NK-92 (cell line): ENCODE measurements around the gene DOK5.

ENCODE experiments used
- DNase-seq: peaks from one replicate; lab custom pipeline; 2025; ENCODE audit not compliant: unreplicated experiment; lab: John Stamatoyannopoulos, UW

The DOK5 gene

GRCh38 chr20:54688476-54688875 lies 213.1 kb downstream of the DOK5 start:
- DNase-seq, result no peak

GRCh38 chr20:54690323-54690722 lies 214.9 kb downstream of the DOK5 start:
- DNase-seq, result no peak

DNA sequence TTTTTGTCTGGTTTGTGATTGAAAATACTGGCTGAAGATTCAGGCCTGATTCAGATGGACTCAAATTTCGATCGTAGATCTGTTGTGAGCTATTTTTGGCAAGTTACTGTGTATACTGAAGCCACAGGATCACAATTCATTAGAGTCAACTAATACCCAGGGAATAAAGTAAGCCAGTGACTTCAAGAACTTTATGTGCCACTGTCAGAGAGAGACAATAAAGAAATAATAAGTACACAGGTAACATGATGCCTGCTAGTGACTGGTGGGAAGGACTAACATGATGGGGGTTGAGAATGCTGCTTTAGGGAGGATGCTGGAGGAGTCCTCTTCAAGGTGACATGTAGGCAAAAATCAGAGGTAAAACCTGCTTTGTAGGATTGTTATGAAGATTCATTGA lies 215.9 kb downstream of the DOK5 start:
- no peak for DNase-seq

DNA sequence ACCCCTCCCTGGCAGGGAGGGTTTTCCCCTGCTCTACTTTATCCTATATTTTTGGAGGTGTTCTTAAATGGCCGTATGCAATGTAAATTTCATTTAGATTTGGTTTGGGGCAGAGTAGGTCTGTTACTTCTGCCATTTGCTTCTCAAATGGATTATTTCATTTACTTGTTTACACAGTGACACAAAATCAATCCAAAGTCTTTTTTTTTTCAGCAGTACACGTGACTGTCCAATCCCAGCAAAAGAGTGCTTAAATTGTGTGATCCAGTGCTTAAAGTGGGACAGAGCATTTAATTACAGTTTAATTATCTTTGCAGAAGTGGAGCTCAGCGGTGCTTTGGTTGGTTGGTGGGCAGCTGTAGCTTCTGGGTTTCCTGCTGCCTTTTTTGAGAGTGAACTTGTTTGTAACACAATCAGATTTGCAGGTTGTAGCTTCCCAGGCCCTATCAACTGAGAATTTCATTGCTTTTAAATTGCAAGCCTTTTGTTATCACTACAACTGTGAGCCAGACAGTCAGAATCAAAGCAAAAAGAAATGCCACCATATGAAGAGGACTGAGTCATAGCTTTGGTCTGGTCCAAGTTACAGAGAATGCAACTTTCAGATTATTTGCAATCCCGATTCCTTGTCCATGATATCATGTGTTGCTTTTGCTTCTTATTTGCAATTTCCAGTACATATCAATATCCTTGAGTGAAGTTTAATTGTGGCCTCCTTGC lies 216.9 kb downstream of the DOK5 start:
- DNase-seq, result no peak

DNA sequence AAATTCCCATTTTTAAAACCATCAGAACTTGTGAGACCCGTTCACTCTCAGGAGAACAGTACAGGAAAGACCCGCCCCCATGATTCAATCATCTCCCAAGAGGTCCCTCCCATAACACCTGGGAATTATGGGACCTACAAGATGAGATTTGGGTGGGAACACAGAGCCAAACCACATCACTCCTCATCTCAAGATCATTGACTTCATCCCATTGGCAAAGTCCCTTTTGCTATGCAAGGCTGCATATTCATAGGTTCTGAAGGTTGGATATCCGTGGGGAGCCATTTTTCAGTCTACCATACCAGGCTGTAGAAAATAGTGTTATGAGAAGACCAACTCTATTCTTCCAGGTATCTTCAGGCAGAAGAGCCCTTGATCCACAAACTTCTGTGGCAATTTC lies 219.1 kb downstream of the DOK5 start:
- DNase-seq, result no peak

DNA sequence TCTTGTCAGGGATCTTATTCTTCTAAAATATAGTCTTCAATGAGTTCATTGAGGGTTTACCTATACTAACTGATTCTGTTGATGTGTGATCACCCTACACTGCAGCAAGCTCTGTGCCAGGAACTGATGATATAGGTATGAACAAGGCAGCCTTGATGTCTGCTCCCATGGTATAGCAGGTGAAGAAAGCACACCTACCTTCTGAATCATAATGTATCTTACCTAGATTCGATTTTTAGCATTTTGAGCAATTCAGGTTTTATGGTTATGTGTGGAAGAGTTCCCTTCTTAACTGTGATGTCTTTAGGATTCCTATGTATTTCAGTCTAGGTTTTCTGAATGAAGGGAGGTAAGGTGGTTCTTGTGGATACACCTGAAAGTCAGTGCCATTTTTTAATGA lies 223.0 kb downstream of the DOK5 start:
- DNase-seq, result no peak
